Neural progenitor cell (in vitro differentiated cells): ENCODE data around the gene PACRG. TPM values are rescaled to one million over a fixed set of nuclear protein-coding genes. Genes with fewer than 3 reads are reported as not detected.
A peak's percentile ranks its signal among the peaks of the same experiment; 100 is the strongest.

Source experiments
- DNase-seq: peaks from one replicate; pipeline ENCODE4 v3.0.0-alpha.2; 2016; ENCODE audit warnings: low spot score
- H2AFZ ChIP-seq: fragments of 200-600 bp; sonication (generic); replicated peaks from 2 replicates; pipeline ENCODE4 v1.6.1; 2016; ENCODE audit warnings: antibody characterized with exemption
- H3F3A ChIP-seq: fragments of 200-600 bp; sonication (generic); 2 replicates; pipeline ENCODE4 v1.6.1; 2016; ENCODE audit warnings: antibody characterized with exemption, low read depth
- H3K27ac ChIP-seq: fragments of 200-600 bp; sonication (generic); 2 replicates; pipeline ENCODE4 v1.5.1; 2016; ENCODE audit warnings: mild to moderate bottlenecking
- H3K27me3 ChIP-seq: fragments of 200-600 bp; sonication (generic); 2 replicates; pipeline ENCODE4 v1.6.1; 2016; ENCODE audit warnings: mild to moderate bottlenecking, moderate library complexity
- H3K36me3 ChIP-seq: fragments of 200-600 bp; sonication (generic); 2 replicates; pipeline ENCODE4 v1.5.1; 2016
- H3K4me1 ChIP-seq: fragments of 200-600 bp; sonication (generic); 2 replicates; pipeline ENCODE4 v1.6.1; 2016; ENCODE audit warnings: mixed run types
- H3K4me2 ChIP-seq: fragments of 200-600 bp; sonication (generic); 2 replicates; pipeline ENCODE4 v1.6.1; 2016
- H3K4me3 ChIP-seq: fragments of 200-600 bp; sonication (generic); 2 replicates; pipeline ENCODE4 v1.5.1; 2016
- H3K79me2 ChIP-seq: fragments of 200-600 bp; sonication (generic); 2 replicates; pipeline ENCODE4 v1.6.1; 2016; ENCODE audit warnings: low read depth
- H3K9ac ChIP-seq: fragments of 200-600 bp; sonication (generic); 2 replicates; pipeline ENCODE4 v1.6.1; 2016
- H3K9me3 ChIP-seq: fragments of 200-600 bp; sonication (generic); 2 replicates; pipeline ENCODE4 v1.5.1; 2016; ENCODE audit warnings: low read depth
- H4K20me1 ChIP-seq: fragments of 200-600 bp; sonication (generic); 2 replicates; pipeline ENCODE4 v1.6.1; 2016; ENCODE audit warnings: low read depth
- H3K27ac Mint-ChIP-seq: 3 replicates; pipeline ENCODE4 v1.8.0; 2021; ENCODE audit warnings: mixed read lengths
- H3K27me3 Mint-ChIP-seq: 2 replicates; pipeline ENCODE4 v1.8.0; 2022; ENCODE audit warnings: low read depth, mild to moderate bottlenecking, inconsistent platforms, moderate library complexity, mixed read lengths; ENCODE audit not compliant: insufficient read depth
- H3K36me3 Mint-ChIP-seq: 3 replicates; pipeline ENCODE4 v1.8.0; 2021; ENCODE audit warnings: mixed read lengths
- H3K4me1 Mint-ChIP-seq: 3 replicates; pipeline ENCODE4 v1.8.0; 2021; ENCODE audit warnings: mixed read lengths
- H3K4me3 Mint-ChIP-seq: 3 replicates; pipeline ENCODE4 v1.8.0; 2021; ENCODE audit warnings: mild to moderate bottlenecking, moderate library complexity, mixed read lengths
- H3K9me3 Mint-ChIP-seq: 3 replicates; pipeline ENCODE4 v1.8.0; 2020; ENCODE audit warnings: mixed read lengths
- CTCF ChIP-seq: fragments of 200-600 bp; sonication (generic); IDR thresholded peaks from 2 replicates; pipeline ENCODE4 v1.5.1; 2017; ENCODE audit warnings: antibody characterized with exemption, mild to moderate bottlenecking
- EZH2 ChIP-seq: fragments of 200-600 bp; sonication (generic); IDR thresholded peaks from 2 replicates; pipeline ENCODE4 v1.6.1; 2017; ENCODE audit warnings: antibody characterized with exemption, mild to moderate bottlenecking, moderate library complexity
- EZH2phosphoT487 ChIP-seq: fragments of 200-600 bp; sonication (generic); IDR thresholded peaks from 2 replicates; pipeline ENCODE4 v1.6.1; 2017; ENCODE audit warnings: antibody characterized with exemption
- total RNA-seq: library from RNA; depleted of rRNA; stranded (reverse); fragments of >200 nt; gene quantifications from 2 replicates; pipeline ENCODE4 v1.2.3, GENCODE V29; 2015; ENCODE audit warnings: low replicate concordance

PACRG gene
- total RNA-seq, 1 donor from 2014 or later: 0.30 TPM

GRCh38 chr6:163170294-163170883, 442.6 kb downstream of the PACRG start:
- Histone ChIP-seq H3K9ac (no peak overlapping the region), H3K79me2 (no peaks in the 10 kb centered on the region), H3K4me1 (no peaks in the 10 kb centered on the region), H3K27ac (no peak overlapping the region), H3K4me3 (no peak overlapping the region), H3K9me3 (no peaks in the 10 kb centered on the region), H2AFZ (no peak overlapping the region), H3K36me3 (no peaks in the 10 kb centered on the region), H4K20me1 (no peaks in the 10 kb centered on the region), H3F3A (no peaks in the 10 kb centered on the region), H3K27me3 (no peaks in the 10 kb centered on the region), H3K4me2 (no peak overlapping the region)
- Mint-ChIP-seq H3K36me3 (no peaks in the 10 kb centered on the region), H3K27me3 (peaks cover 5% of the 10 kb centered on the region), H3K4me1 (no peaks in the 10 kb centered on the region), H3K4me3 (no peak overlapping the region), H3K9me3 (peaks cover 20% of the 10 kb centered on the region), H3K27ac (no peak overlapping the region)
- DNase-seq: no peak
- TF ChIP-seq EZH2 (no peak), CTCF (peak; percentile 67)

- Histone ChIP-seq H3K36me3 (no peaks in the 10 kb centered on the region), H3K4me3 (no peak overlapping the region), H3K27me3 (no peaks in the 10 kb centered on the region), H3F3A (no peaks in the 10 kb centered on the region), H3K79me2 (no peaks in the 10 kb centered on the region), H3K9me3 (no peaks in the 10 kb centered on the region), H3K9ac (no peak overlapping the region), H3K4me2 (no peak overlapping the region), H2AFZ (no peak overlapping the region), H3K27ac (no peak overlapping the region), H4K20me1 (no peaks in the 10 kb centered on the region), H3K4me1 (peaks cover 3% of the 10 kb centered on the region)
- H3K4me3 Mint-ChIP-seq: no peak overlapping the region
- peaks cover 18% of the 10 kb centered on the region for H3K9me3 Mint-ChIP-seq
- H3K27ac Mint-ChIP-seq: no peak overlapping the region
- no peak for TF ChIP-seq EZH2
- TF ChIP-seq CTCF: no peak
- no peaks in the 10 kb centered on the region for H3K36me3 Mint-ChIP-seq
- peaks cover 10% of the 10 kb centered on the region for H3K4me1 Mint-ChIP-seq
- no peak for DNase-seq
- H3K27me3 Mint-ChIP-seq: peaks cover 5% of the 10 kb centered on the region
Measured at GRCh38 chr6:163173741-163174140, 446.0 kb downstream of the PACRG start.

- H2AFZ ChIP-seq: no peak overlapping the region
Measured at GRCh38 chr6:163175301-163175700, 447.5 kb downstream of the PACRG start.

More at GRCh38 chr6:163175301-163175700, 447.5 kb downstream of the PACRG start:
- Mint-ChIP-seq H3K27ac (no peak overlapping the region), H3K4me1 (peaks cover 10% of the 10 kb centered on the region), H3K4me3 (no peak overlapping the region), H3K9me3 (peaks cover 7% of the 10 kb centered on the region), H3K27me3 (no peaks in the 10 kb centered on the region), H3K36me3 (no peaks in the 10 kb centered on the region)
- no peak for TF ChIP-seq EZH2
- TF ChIP-seq EZH2phosphoT487: no peak
- TF ChIP-seq CTCF: no peak
- Histone ChIP-seq H4K20me1 (no peaks in the 10 kb centered on the region), H3K4me1 (peaks cover 3% of the 10 kb centered on the region), H3K4me2 (no peak overlapping the region), H3K27ac (no peak overlapping the region), H3K4me3 (no peak overlapping the region), H3K79me2 (no peaks in the 10 kb centered on the region), H3F3A (no peaks in the 10 kb centered on the region), H3K9me3 (no peaks in the 10 kb centered on the region), H3K9ac (no peak overlapping the region), H3K36me3 (no peaks in the 10 kb centered on the region), H3K27me3 (no peaks in the 10 kb centered on the region)
- no peak for DNase-seq
